ENCODE measurements around the gene ZNF436. TPM values are rescaled to one million over a fixed set of nuclear protein-coding genes. Genes with fewer than 3 reads are reported as not detected.

ZNF436 gene
- total and polyA plus RNA-seq, 3 donors from 2014 or later = 24.6 to 29.0 (median 26.7) TPM

DNA sequence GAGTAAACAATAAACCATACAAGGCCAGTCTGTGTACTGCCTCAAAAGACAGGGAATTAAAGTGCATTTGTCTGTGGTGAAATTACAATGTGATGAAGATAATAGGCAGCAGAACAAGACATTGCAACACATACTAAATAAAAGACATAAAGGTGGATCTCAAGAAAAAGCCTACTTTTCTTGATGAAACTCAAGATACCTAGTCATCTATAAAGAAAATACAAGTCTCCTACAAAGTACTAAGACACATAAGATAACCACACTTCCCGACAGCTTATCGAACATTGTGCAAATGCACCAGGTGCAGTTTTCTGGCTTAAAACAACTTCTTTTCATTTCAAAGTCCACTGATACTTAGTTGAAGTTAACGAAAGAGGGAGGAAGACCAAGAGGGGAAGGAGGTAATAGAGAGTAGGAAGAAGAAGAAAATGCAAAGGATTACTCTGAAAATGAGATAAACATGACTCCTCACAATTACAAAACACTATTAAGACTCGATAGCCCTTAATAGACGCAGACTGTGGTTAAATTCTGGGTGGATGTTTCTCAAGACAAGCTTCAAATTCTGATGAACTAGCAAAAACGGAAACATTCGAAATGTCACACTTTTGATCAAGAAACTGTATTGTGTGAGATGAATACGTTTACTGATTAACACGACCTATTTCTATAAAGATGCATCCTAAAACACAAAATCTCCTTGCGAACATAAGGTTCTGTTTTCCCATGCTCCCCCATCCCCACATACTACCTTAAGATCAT, 27.5 kb downstream of the ZNF436 start:
- Histone ChIP-seq H3K4me3 (peak overlapping the region in 1 of 2 donors; percentile 97), H3K27me3 (no peaks in the 10 kb centered on the region), H3K27ac (peak overlapping the region; percentile 17 to 97), H3K9me3 (no peaks in the 10 kb centered on the region), H3K36me3 (ENCODE audit: low read depth, missing control alignments) (no peaks in the 10 kb centered on the region), H3K4me1 (peaks cover 41% of the 10 kb centered on the region)
- TF ChIP-seq POLR2A (IDR thresholded peaks at IDR 0.05) (no peak), CTCF (IDR thresholded peaks at IDR 0.05) (no peak)
- DNase-seq = no peak
- intact Hi-C loops (cut with DNase I; ENCODE audit: low total_unique reads) = no loop called here
- WGBS, 2 donors = 3 to 4% methylated on average over 10 of the region's 10 CpGs

DNA sequence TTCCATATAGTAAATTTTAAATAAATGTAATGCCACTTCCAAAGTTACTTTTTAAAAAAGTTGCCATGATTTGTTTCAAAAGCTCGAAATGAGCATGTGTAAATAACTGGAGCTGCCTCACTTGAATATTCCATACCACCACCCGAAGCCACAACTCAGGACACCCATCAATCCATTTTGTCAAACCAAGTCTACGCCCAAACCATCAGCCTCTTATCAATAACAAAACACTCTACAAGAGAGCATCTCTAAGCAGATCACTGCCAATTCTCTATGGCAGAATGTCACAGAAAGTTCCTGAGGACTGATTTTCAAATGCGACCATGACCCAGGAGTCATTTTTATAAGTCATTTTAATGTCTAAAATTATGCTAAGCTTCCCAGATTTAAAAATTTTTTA, 30.0 kb downstream of the ZNF436 start:
- no peak for DNase-seq
- Histone ChIP-seq H3K4me1 (peaks cover 44% of the 10 kb centered on the region), H3K27ac (no peak overlapping the region), H3K27me3 (no peaks in the 10 kb centered on the region), H3K36me3 (ENCODE audit: low read depth, missing control alignments) (no peaks in the 10 kb centered on the region), H3K4me3 (no peak overlapping the region), H3K9me3 (no peaks in the 10 kb centered on the region)
- WGBS, 2 donors = 68 to 70% methylated on average over 4 of the region's 4 CpGs
- intact Hi-C loops (cut with DNase I; ENCODE audit: low total_unique reads) = no loop called here
- TF ChIP-seq POLR2A (IDR thresholded peaks at IDR 0.05) = no peak
- TF ChIP-seq CTCF (IDR thresholded peaks at IDR 0.05) = no peak

DNA sequence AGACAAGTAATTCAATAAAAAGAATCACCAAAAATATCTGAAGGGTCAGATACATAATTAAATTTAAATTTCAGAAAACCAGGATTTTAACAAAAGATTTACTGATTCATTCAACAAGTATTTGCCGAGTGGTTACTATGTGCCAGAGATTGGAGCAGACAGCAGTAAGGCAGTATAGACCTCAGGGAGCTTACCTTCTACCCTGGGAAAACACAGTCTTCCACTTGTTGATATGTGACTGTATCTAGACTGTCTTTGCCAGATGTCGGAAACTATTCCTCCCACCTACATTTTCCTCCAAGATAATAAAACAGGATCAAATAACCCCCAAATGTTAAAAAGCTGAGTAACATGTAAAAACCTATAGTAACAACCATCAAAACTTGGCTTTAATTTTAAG, 31.8 kb downstream of the ZNF436 start:
- no peak for DNase-seq
- WGBS, 2 donors = 53 to 62% methylated on average over 2 of the region's 2 CpGs
- Histone ChIP-seq H3K27ac (no peak overlapping the region), H3K27me3 (no peaks in the 10 kb centered on the region), H3K36me3 (ENCODE audit: low read depth, missing control alignments) (no peaks in the 10 kb centered on the region), H3K4me3 (no peak overlapping the region), H3K4me1 (peaks cover 42% of the 10 kb centered on the region), H3K9me3 (no peaks in the 10 kb centered on the region)
- intact Hi-C loops (cut with DNase I; ENCODE audit: low total_unique reads) = no loop called here
- TF ChIP-seq POLR2A (IDR thresholded peaks at IDR 0.05) (no peak), CTCF (IDR thresholded peaks at IDR 0.05) (no peak)

GRCh38 chr1:23331713-23332112, 37.9 kb downstream of the ZNF436 start:
- Histone ChIP-seq H3K27ac (no peak overlapping the region), H3K27me3 (no peaks in the 10 kb centered on the region), H3K4me3 (no peak overlapping the region), H3K4me1 (no peaks in the 10 kb centered on the region), H3K9me3 (no peaks in the 10 kb centered on the region), H3K36me3 (ENCODE audit: low read depth, missing control alignments) (no peaks in the 10 kb centered on the region)
- no peak for DNase-seq
- TF ChIP-seq POLR2A (IDR thresholded peaks at IDR 0.05) (no peak), CTCF (IDR thresholded peaks at IDR 0.05) (no peak)
- intact Hi-C loops (cut with DNase I; ENCODE audit: low total_unique reads) = no loop called here
- 87 to 88% methylated on average over 8 of the region's 8 CpGs for WGBS, 2 donors

DNA sequence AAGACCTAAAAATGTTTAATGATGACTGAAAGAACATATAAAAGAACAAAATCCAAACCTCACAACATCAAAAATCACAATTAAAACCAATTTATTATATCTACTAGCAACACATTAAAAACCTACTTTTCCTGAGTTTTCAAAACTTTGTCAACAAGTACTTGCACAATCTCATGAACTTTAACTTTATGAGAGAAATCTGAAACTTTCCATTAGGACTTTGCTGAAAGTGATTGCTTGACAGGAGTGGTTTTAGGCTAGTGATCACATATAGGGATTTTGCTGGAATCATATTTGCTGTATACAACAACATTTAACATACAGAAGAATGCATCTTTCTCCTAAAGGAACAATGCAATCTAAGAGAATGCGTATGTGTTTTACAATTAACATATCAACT, 38.8 kb downstream of the ZNF436 start:
- Histone ChIP-seq H3K27me3 (no peaks in the 10 kb centered on the region), H3K27ac (no peak overlapping the region)

More for the DNA sequence above, 38.8 kb downstream of the ZNF436 start:
- intact Hi-C loops (cut with DNase I; ENCODE audit: low total_unique reads) = no loop called here
- Histone ChIP-seq H3K4me3 (no peak overlapping the region), H3K4me1 (no peaks in the 10 kb centered on the region), H3K36me3 (ENCODE audit: low read depth, missing control alignments) (no peaks in the 10 kb centered on the region), H3K9me3 (no peaks in the 10 kb centered on the region)
- WGBS, 2 donors = 88 to 93% methylated on average over 1 of the region's 1 CpG
- no peak for DNase-seq
- no peak for TF ChIP-seq POLR2A (IDR thresholded peaks at IDR 0.05)
- no peak for TF ChIP-seq CTCF (IDR thresholded peaks at IDR 0.05)
